SK-N-SH (cell line): Measurements from ENCODE around the gene PHACTR3. TPM values are rescaled to one million over a fixed set of nuclear protein-coding genes. Genes with fewer than 3 reads are reported as not detected.

Source experiments
- CTCF ChIA-PET: fragments of 300-600, 350-600 bp; formaldehyde crosslinking; extraction: SDS; loops from one replicate; lab custom pipeline; 2021; lab: Yijun Ruan, JAX
- POLR2A ChIA-PET: fragments of 350-600 bp; sonication (Branson Sonifier 250); formaldehyde crosslinking; extraction: SDS; loops from one replicate; lab custom pipeline; 2020; ENCODE audit warnings: antibody characterized with exemption, inconsistent platforms; lab: Yijun Ruan, JAX
- DNase-seq: peaks from one replicate; pipeline ENCODE4 v3.0.0; 2012
- H2AFZ ChIP-seq: fragments of 200-600 bp; sonication (generic); 2 replicates; pipeline ENCODE4 v1.8.1; 2016; ENCODE audit warnings: antibody characterized with exemption, mild to moderate bottlenecking, low read depth
- H3F3A ChIP-seq: fragments of 200-600 bp; sonication (generic); replicated peaks from 2 replicates; pipeline ENCODE3; 2016; ENCODE audit warnings: antibody characterized with exemption, mild to moderate bottlenecking; ENCODE audit not compliant: insufficient read depth
- H3K27ac ChIP-seq, 2 experiments: fragments of 200-500 bp in 1 of 2; fragments of 200-600 bp in 1 of 2; sonication (Bioruptor generic) in 1 of 2; sonication (generic), shearing (Covaris generic) in 1 of 2; 2 replicates each; pipeline versions ENCODE4 v1.5.1 to v1.6.1; 2014 to 2016; ENCODE audit warnings: low read depth in 2 of 2, inconsistent platforms in 1 of 2, low read length in 1 of 2, mild to moderate bottlenecking in 1 of 2, mixed read lengths in 1 of 2
- H3K27me3 ChIP-seq: fragments of 200-600 bp; sonication (generic), shearing (Covaris generic); 2 replicates; pipeline ENCODE4 v1.6.1; 2016; ENCODE audit warnings: mixed run types; ENCODE audit not compliant: insufficient read depth
- H3K36me3 ChIP-seq, 2 experiments: fragments of 200-500 bp in 1 of 2; fragments of 200-600 bp in 1 of 2; sonication (Bioruptor generic) in 1 of 2; sonication (generic) in 1 of 2; replicated peaks in 1 of 2; 2 replicates each; pipeline versions ENCODE3 to v1.5.1; 2014 to 2016; ENCODE audit warnings: low read length in 1 of 2, mild to moderate bottlenecking in 1 of 2; ENCODE audit not compliant: insufficient read depth in 2 of 2, control insufficient read depth in 1 of 2
- H3K4me1 ChIP-seq, 2 experiments: fragments of 200-500 bp in 1 of 2; fragments of 200-600 bp in 1 of 2; sonication (Bioruptor generic) in 1 of 2; sonication (generic), shearing (Covaris generic) in 1 of 2; 2 replicates each; pipeline versions ENCODE4 v1.5.1 to v1.6.1; 2014 to 2016; ENCODE audit warnings: low read depth in 1 of 2, low read length in 1 of 2, mixed run types in 1 of 2; ENCODE audit not compliant: insufficient read depth in 2 of 2, control insufficient read depth in 1 of 2
- H3K4me2 ChIP-seq: fragments of 200-600 bp; sonication (generic), shearing (Covaris generic); 2 replicates; pipeline ENCODE4 v1.6.1; 2017; ENCODE audit warnings: mixed run types
- H3K4me3 ChIP-seq, 2 experiments: fragments of 200-500 bp in 1 of 2; fragments of 200-600 bp in 1 of 2; sonication (Bioruptor generic) in 1 of 2; sonication (generic), shearing (Covaris generic) in 1 of 2; 2 replicates each; pipeline versions ENCODE4 v1.5.1 to v1.8.1; 2014 to 2016; ENCODE audit warnings: low read depth in 2 of 2, inconsistent platforms in 1 of 2, low read length in 1 of 2, mild to moderate bottlenecking in 1 of 2, mixed read lengths in 1 of 2, moderate library complexity in 1 of 2
- H3K79me2 ChIP-seq: fragments of 200-600 bp; sonication (generic); 2 replicates; pipeline ENCODE4 v1.8.1; 2017; ENCODE audit warnings: mild to moderate bottlenecking; ENCODE audit not compliant: insufficient read depth
- H3K9ac ChIP-seq: fragments of 200-600 bp; sonication (generic); 2 replicates; pipeline ENCODE4 v1.6.1; 2017; ENCODE audit warnings: mixed run types
- H3K9me2 ChIP-seq: fragments of 200-600 bp; sonication (generic); 2 replicates; pipeline ENCODE4 v1.6.1; 2017; ENCODE audit warnings: mixed run types
- H3K9me3 ChIP-seq: fragments of 200-600 bp; sonication (generic); 2 replicates; pipeline ENCODE4 v1.6.1; 2017; ENCODE audit warnings: mixed run types, mild to moderate bottlenecking, moderate library complexity
- H4K20me1 ChIP-seq: fragments of 200-600 bp; sonication (generic); 2 replicates; pipeline ENCODE4 v1.6.1; 2017; ENCODE audit warnings: mild to moderate bottlenecking, mixed run types; ENCODE audit not compliant: insufficient read depth
- CHD2 ChIP-seq: fragments of 150-350 bp; IDR thresholded peaks from 2 replicates; pipeline ENCODE4 v1.6.1; 2018; ENCODE audit warnings: low read length; ENCODE audit not compliant: partially characterized antibody
- ELF1 ChIP-seq: IDR thresholded peaks from 2 replicates; pipeline ENCODE4 v1.4.0; 2012
- EP300 ChIP-seq, 2 experiments: IDR thresholded peaks; 2 replicates each; pipeline versions ENCODE4 v1.4.0 to v1.6.1; 2012; ENCODE audit warnings: borderline replicate concordance in 1 of 2, low read depth in 1 of 2, low read length in 1 of 2
- EZH2phosphoT487 ChIP-seq: fragments of 200-600 bp; sonication (generic); IDR thresholded peaks from 2 replicates; pipeline ENCODE4 v1.6.1; 2017; ENCODE audit warnings: low read depth, mixed run types, mild to moderate bottlenecking, antibody characterized with exemption, moderate library complexity, borderline replicate concordance
- FOXM1 ChIP-seq: IDR thresholded peaks from 2 replicates; pipeline ENCODE4 v1.4.0; 2012; ENCODE audit warnings: low read depth, mild to moderate bottlenecking
- GATA2 ChIP-seq: sonication (generic); formaldehyde crosslinking; IDR thresholded peaks from 2 replicates; pipeline ENCODE4 v1.5.0; 2020; ENCODE audit warnings: mild to moderate bottlenecking, missing genetic modification reagents
- IRF3 ChIP-seq: fragments of 150-350 bp; IDR thresholded peaks from 2 replicates; pipeline ENCODE4 v1.6.1; 2016; ENCODE audit warnings: mild to moderate bottlenecking, low read depth, low read length
- JUND ChIP-seq: IDR thresholded peaks from 2 replicates; pipeline ENCODE4 v1.4.0; 2012
- MEF2A ChIP-seq: IDR thresholded peaks from 2 replicates; pipeline ENCODE4 v1.4.0; 2012; ENCODE audit warnings: low read depth, borderline replicate concordance
- NFIC ChIP-seq: IDR thresholded peaks from 2 replicates; pipeline ENCODE4 v1.4.0; 2012; ENCODE audit warnings: borderline replicate concordance
- POLR2AphosphoS5 ChIP-seq: IDR thresholded peaks from 2 replicates; pipeline ENCODE4 v1.6.1; 2012; ENCODE audit warnings: low read depth, low read length
- RCOR1 ChIP-seq: fragments of 150-350 bp; IDR thresholded peaks from 2 replicates; pipeline ENCODE4 v1.6.1; 2017; ENCODE audit warnings: antibody characterized with exemption, low read length
- RFX5 ChIP-seq: IDR thresholded peaks from 2 replicates; pipeline ENCODE4 v1.6.1; 2012; ENCODE audit warnings: mild to moderate bottlenecking, improper control_type of control experiment, low read length
- RXRA ChIP-seq: IDR thresholded peaks from 2 replicates; pipeline ENCODE4 v1.4.0; 2012; ENCODE audit warnings: low read depth, mild to moderate bottlenecking, borderline replicate concordance
- SMC3 ChIP-seq: IDR thresholded peaks from 2 replicates; pipeline ENCODE4 v1.6.1; 2012; ENCODE audit warnings: low read depth, low read length, improper control_type of control experiment
- TAF1 ChIP-seq: IDR thresholded peaks from 2 replicates; pipeline ENCODE4 v1.6.1; 2012; ENCODE audit warnings: low read depth, mild to moderate bottlenecking, low read length, moderate library complexity, borderline replicate concordance
- TEAD4 ChIP-seq: IDR thresholded peaks from 2 replicates; pipeline ENCODE4 v1.4.0; 2012; ENCODE audit warnings: mild to moderate bottlenecking, borderline replicate concordance; ENCODE audit not compliant: insufficient read depth
- YY1 ChIP-seq: IDR thresholded peaks from 2 replicates; pipeline ENCODE4 v1.4.0; 2012; ENCODE audit warnings: low read depth, mild to moderate bottlenecking
- WGBS: methylation state at CpG from one replicate; pipeline ENCODE4 v1.1.6; 2017; ENCODE audit warnings: low lambda C conversion rate; 5-methylcytosine and 5-hydroxymethylcytosine counted together
- polyA plus RNA-seq, 3 experiments: library from polyadenylated mRNA; depleted of rRNA; stranded (reverse); fragments of >200 nt; gene quantifications; 2 replicates each; pipeline ENCODE4 v1.2.3, GENCODE V29; 2012
- TF ChIP-seq, protein P1 (sequence below): IDR thresholded peaks from 2 replicates; pipeline ENCODE4 v1.6.1; 2012; ENCODE audit warnings: mild to moderate bottlenecking, low read depth, low read length, moderate library complexity
- TF ChIP-seq, protein P2 (sequence below): IDR thresholded peaks from 2 replicates; pipeline ENCODE4 v1.4.0; 2012; ENCODE audit warnings: low read depth, borderline replicate concordance

The PHACTR3 gene
- polyA plus RNA-seq, 1 of the 3 experiments (the other 2 are of a cell fraction): 0.10 TPM

- no peaks in the 10 kb centered on the region for H3K9me3 ChIP-seq
- no peaks in the 10 kb centered on the region for H3K27me3 ChIP-seq
- H3K9me2 ChIP-seq: no peaks in the 10 kb centered on the region
- H2AFZ ChIP-seq: no peak overlapping the region
- H3K79me2 ChIP-seq: no peaks in the 10 kb centered on the region
- WGBS: 61% methylated on average over 12 of the region's 12 CpGs
- no peaks in the 10 kb centered on the region for H3F3A ChIP-seq
- TF ChIP-seq FOXM1 (no peak), IRF3 (no peak), JUND (no peak), ELF1 (no peak), TAF1 (no peak), SMC3 (no peak), EP300 (IDR thresholded peaks at IDR 0.05; ENCODE audit: borderline replicate concordance in 1 of 2, low read depth in 1 of 2, low read length in 1 of 2) (no peak), YY1 (no peak)
- no peak overlapping the region for H3K27ac ChIP-seq
- no peak for DNase-seq
- H3K36me3 ChIP-seq: no peaks in the 10 kb centered on the region
- no peak overlapping the region for H3K9ac ChIP-seq
- POLR2A ChIA-PET: no interaction called here
- H3K4me3 ChIP-seq: no peak overlapping the region
- no peak overlapping the region for H3K4me2 ChIP-seq
- H4K20me1 ChIP-seq: no peaks in the 10 kb centered on the region
- peaks cover 0 to 3% of the 10 kb centered on the region in 2 experiments; a peak in 1 of 4 replicates for H3K4me1 ChIP-seq
- CTCF ChIA-PET: interaction anchor here (0.8 to 8.0 kb wide), 9 partner anchors 13 to 189 kb away, joined by 3 to 190 read pairs (median 4); partner anchors contain the start of gene PHACTR3
These were observed 145.0 kb downstream of the PHACTR3 start for GRCh38 chr20:59749301-59749700.

GRCh38 chr20:59750209-59750840, 146.0 kb downstream of the PHACTR3 start:
- POLR2A ChIA-PET: no interaction called here
- CTCF ChIA-PET: interaction anchor here (0.6 to 8.0 kb wide), 15 partner anchors 10 to 709 kb away, joined by 3 to 190 read pairs (median 3); partner anchors contain the start of gene PHACTR3

More at GRCh38 chr20:59750209-59750840, 146.0 kb downstream of the PHACTR3 start:
- Histone ChIP-seq H3K36me3 (no peaks in the 10 kb centered on the region), H3K27me3 (no peaks in the 10 kb centered on the region), H3K27ac (no peak overlapping the region), H3K4me1 (peaks cover 0 to 3% of the 10 kb centered on the region in 2 experiments; a peak in 1 of 4 replicates), H3K9me2 (no peaks in the 10 kb centered on the region), H2AFZ (no peak overlapping the region), H3F3A (no peaks in the 10 kb centered on the region), H3K9ac (no peak overlapping the region)
- TF ChIP-seq GATA2 (CRISPR knock-in tag) (no peak), CHD2 (no peak), EP300 (IDR thresholded peaks at IDR 0.05; ENCODE audit: borderline replicate concordance in 1 of 2, low read depth in 1 of 2, low read length in 1 of 2) (no peak), NFIC (no peak), POLR2AphosphoS5 (no peak), MEF2A (no peak), RXRA (no peak), RFX5 (no peak), TEAD4 (no peak), RCOR1 (no peak), EZH2phosphoT487 (no peak), YY1 (no peak), TAF1 (no peak)
- TF ChIP-seq, protein P1, sequence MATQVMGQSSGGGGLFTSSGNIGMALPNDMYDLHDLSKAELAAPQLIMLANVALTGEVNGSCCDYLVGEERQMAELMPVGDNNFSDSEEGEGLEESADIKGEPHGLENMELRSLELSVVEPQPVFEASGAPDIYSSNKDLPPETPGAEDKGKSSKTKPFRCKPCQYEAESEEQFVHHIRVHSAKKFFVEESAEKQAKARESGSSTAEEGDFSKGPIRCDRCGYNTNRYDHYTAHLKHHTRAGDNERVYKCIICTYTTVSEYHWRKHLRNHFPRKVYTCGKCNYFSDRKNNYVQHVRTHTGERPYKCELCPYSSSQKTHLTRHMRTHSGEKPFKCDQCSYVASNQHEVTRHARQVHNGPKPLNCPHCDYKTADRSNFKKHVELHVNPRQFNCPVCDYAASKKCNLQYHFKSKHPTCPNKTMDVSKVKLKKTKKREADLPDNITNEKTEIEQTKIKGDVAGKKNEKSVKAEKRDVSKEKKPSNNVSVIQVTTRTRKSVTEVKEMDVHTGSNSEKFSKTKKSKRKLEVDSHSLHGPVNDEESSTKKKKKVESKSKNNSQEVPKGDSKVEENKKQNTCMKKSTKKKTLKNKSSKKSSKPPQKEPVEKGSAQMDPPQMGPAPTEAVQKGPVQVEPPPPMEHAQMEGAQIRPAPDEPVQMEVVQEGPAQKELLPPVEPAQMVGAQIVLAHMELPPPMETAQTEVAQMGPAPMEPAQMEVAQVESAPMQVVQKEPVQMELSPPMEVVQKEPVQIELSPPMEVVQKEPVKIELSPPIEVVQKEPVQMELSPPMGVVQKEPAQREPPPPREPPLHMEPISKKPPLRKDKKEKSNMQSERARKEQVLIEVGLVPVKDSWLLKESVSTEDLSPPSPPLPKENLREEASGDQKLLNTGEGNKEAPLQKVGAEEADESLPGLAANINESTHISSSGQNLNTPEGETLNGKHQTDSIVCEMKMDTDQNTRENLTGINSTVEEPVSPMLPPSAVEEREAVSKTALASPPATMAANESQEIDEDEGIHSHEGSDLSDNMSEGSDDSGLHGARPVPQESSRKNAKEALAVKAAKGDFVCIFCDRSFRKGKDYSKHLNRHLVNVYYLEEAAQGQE: no peak
- TF ChIP-seq, protein P2, sequence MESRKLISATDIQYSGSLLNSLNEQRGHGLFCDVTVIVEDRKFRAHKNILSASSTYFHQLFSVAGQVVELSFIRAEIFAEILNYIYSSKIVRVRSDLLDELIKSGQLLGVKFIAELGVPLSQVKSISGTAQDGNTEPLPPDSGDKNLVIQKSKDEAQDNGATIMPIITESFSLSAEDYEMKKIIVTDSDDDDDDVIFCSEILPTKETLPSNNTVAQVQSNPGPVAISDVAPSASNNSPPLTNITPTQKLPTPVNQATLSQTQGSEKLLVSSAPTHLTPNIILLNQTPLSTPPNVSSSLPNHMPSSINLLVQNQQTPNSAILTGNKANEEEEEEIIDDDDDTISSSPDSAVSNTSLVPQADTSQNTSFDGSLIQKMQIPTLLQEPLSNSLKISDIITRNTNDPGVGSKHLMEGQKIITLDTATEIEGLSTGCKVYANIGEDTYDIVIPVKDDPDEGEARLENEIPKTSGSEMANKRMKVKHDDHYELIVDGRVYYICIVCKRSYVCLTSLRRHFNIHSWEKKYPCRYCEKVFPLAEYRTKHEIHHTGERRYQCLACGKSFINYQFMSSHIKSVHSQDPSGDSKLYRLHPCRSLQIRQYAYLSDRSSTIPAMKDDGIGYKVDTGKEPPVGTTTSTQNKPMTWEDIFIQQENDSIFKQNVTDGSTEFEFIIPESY: no peak
- TF ChIP-seq, all 33 proteins: peak for 0
- no peak overlapping the region for H3K4me2 ChIP-seq
- 61% methylated on average over 19 of the region's 21 CpGs for WGBS
- no peak overlapping the region for H3K4me3 ChIP-seq
- H4K20me1 ChIP-seq: no peaks in the 10 kb centered on the region
- no peaks in the 10 kb centered on the region for H3K79me2 ChIP-seq
- no peak for DNase-seq
- no peaks in the 10 kb centered on the region for H3K9me3 ChIP-seq
